Subcutaneous adipose tissue (tissue), 4 donors: ENCODE data around the gene CDCP2. TPM values are rescaled to one million over a fixed set of nuclear protein-coding genes. Genes with fewer than 3 reads are reported as not detected.

Experiments
- CTCF ChIP-seq: fragments of 450-650 bp; IDR thresholded peaks from one replicate; pipeline ENCODE4 v1.5.1; 2016; ENCODE audit warnings: low read depth, mild to moderate bottlenecking, control low read depth, antibody characterized with exemption, moderate library complexity
- total RNA-seq, 4 donors: library from RNA; depleted of rRNA; stranded (reverse); fragments of >200 nt; gene quantifications; one replicate each; pipeline ENCODE4 v1.1.0, GENCODE V29; 2016

The CDCP2 gene
- total RNA-seq, 4 donors from 2014 or later = 0.16 TPM; not detected in 3

GRCh38 chr1:54188291-54188690, 35.5 kb upstream of the CDCP2 start:
- no peak for TF ChIP-seq CTCF

GRCh38 chr1:54186056-54186455, 33.3 kb upstream of the CDCP2 start:
- TF ChIP-seq CTCF = no peak

- TF ChIP-seq CTCF = no peak
Measured at GRCh38 chr1:54180701-54181360, 28.0 kb upstream of the CDCP2 start.

- TF ChIP-seq CTCF = no peak
Measured at GRCh38 chr1:54178296-54179070, 25.7 kb upstream of the CDCP2 start.

- TF ChIP-seq CTCF = no peak
Measured at GRCh38 chr1:54177726-54178125, 24.9 kb upstream of the CDCP2 start.

GRCh38 chr1:54176621-54177327, 24.0 kb upstream of the CDCP2 start:
- no peak for TF ChIP-seq CTCF

DNA sequence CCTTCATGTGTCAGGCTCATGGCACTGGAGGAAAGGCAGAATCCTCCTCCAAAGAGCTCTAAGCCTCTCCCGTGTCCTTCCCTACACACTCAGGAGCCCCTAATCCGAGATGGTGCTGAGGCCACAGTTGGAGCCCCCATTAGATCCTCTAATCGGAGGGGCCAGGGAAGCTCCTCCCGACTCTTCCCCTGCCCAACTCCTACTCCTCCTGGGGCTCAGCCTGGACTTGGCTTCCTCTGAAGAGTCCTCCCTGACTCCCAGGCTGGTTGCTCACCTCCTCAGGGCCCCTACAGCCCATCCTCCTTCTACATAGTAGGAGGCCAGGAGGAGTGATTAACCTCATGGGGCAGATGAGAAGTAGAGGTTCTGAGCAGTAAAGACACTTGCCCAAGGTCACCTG, 21.3 kb upstream of the CDCP2 start:
- no peak for TF ChIP-seq CTCF
